DMS53 (cell line): Measurements from ENCODE around the gene EMC1.
"Not testable (repeated sequence)": the region's sequence is repeated elsewhere in the genome, so short reads cannot be mapped to it uniquely, and the experiment has no call there.

Source experiments
- DNase-seq: peaks from one replicate; lab custom pipeline; 2025; lab: John Stamatoyannopoulos, UW

Gene EMC1

GRCh38 chr1:19251305-19252196 lies at the start of gene EMC1, which contains the start of gene MRTO4:
Gene EMC1 (minus strand): TSS chr1:19251524. CDS start chr1:19251509, 15 bp downstream.
Gene MRTO4 (plus strand): TSS chr1:19251805. CDS start chr1:19251836, 31 bp downstream.
- DNase-seq = peak; percentile 93

DNA sequence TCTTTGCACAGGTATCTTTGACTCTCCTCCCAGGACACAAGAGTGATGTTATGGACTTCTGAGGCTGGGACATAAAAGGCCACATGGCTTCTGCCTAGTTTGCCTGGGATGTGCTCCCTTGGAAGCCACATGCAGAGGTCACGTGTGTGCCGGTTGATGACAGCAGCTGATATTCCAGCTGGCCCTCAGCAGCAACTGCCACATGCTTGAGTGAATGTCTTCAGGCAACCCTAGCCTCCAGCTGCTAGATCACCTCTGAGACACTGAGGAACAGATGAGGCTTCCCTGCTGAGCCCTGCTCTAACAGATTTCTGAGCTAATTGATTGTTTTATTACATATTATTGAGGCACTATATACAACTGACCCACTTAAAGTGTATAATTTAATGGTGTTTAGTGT lies 48.9 kb upstream of the EMC1 start:
- DNase-seq = no peak

- DNase-seq = no peak
These were observed 43.3 kb upstream of the EMC1 start for GRCh38 chr1:19294638-19295037.

DNA sequence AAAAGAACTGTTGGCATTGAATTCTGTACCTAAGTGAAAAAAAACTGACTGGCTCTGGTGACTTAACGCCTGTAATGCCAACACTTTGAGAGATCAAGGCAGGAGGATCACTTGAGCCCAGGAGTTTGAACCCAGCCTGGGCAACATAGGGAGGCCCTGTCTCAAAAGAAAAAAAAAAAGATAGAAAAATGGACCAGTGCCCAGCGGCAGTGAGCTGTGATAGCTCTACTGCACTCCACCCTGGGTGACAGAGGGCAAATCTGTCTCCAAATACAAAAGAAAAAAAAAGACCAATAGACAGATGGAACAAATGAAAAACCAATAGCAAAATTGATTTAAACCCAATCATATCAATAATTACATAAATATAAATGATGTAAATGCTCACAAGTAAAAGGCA lies 37.9 kb upstream of the EMC1 start:
- peak; percentile 74 for DNase-seq

- peak; percentile 93 for DNase-seq
These were observed 37.3 kb upstream of the EMC1 start, which contains the start of gene AKR7A3 for GRCh38 chr1:19288324-19289241. Gene AKR7A3 (minus strand): TSS chr1:19288770. CDS start chr1:19288709, 61 bp downstream.

GRCh38 chr1:19287436-19288185 lies 36.3 kb upstream of the EMC1 start:
- DNase-seq = peak; percentile 75

- DNase-seq = peak; percentile 65
These were observed 34.5 kb upstream of the EMC1 start for GRCh38 chr1:19285807-19286206.

GRCh38 chr1:19285366-19285765 lies 34.0 kb upstream of the EMC1 start:
- DNase-seq = peak; percentile 60

DNA sequence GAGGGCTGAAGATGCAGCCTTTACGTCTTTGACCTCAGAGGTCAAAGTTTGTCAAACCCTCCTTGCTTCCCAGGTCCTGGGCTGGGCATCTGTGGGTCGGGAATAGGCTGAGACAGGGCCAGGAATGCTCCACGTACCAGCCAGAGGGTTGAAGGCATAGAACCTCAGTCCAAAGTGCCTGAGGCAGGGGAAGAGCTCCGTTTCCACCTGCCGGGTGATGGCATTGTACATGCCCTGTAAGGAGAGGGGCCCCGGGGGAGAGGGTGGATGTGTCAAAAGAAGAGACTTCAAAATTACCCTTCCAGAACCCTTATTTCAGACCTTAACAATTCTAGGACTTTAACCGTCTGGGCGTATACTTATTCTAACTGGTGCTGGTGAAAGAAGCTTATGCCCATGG lies 33.6 kb upstream of the EMC1 start:
- DNase-seq = no peak

GRCh38 chr1:19283891-19284290 lies 32.6 kb upstream of the EMC1 start:
- no peak for DNase-seq

GRCh38 chr1:19274636-19275035 lies 23.3 kb upstream of the EMC1 start:
- no peak for DNase-seq

- DNase-seq = not testable (repeated sequence)
These were observed 22.7 kb upstream of the EMC1 start for GRCh38 chr1:19273844-19274531.

- DNase-seq = no peak
These were observed 22.0 kb upstream of the EMC1 start for GRCh38 chr1:19273106-19273843.

DNA sequence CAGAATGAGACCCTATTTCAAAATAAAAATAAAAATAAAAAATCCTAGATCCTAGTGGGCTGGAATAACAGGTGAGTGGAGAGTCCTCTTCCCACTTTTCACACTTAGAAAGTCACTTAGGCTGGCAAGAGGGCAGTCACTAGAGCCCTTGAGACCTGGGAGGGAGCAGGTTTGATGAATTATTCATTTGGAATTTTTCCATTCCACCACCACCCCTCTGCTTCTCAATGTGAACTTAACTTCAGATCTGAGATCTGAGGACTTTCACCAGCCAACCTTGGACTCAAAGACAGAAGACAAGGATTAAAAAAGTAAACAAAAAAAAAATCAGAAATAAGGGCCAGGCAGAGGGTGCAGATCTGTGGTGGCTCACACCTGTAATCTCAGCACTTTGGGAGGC lies 20.7 kb upstream of the EMC1 start:
- DNase-seq = no peak

DNA sequence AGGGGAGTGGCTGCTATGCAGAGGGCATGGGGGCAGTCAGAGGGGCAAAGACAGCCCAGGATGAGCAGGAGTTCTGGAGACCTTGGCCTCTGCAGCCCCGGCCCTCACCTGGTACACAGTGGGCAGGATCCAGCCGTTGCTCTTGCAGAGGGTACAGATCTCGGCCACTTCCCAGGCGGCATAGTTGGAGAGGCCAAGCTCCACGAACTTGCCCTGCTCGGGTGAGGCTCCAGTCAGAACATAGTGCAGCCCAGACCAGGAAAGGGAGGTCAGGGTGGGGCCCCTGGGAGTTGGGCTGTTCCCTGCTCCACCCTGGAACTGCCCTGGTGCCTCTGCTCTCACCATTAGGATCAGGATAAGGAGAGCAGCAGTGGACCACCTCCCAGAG lies 19.0 kb upstream of the EMC1 start:
- DNase-seq = peak; percentile 53

DNA sequence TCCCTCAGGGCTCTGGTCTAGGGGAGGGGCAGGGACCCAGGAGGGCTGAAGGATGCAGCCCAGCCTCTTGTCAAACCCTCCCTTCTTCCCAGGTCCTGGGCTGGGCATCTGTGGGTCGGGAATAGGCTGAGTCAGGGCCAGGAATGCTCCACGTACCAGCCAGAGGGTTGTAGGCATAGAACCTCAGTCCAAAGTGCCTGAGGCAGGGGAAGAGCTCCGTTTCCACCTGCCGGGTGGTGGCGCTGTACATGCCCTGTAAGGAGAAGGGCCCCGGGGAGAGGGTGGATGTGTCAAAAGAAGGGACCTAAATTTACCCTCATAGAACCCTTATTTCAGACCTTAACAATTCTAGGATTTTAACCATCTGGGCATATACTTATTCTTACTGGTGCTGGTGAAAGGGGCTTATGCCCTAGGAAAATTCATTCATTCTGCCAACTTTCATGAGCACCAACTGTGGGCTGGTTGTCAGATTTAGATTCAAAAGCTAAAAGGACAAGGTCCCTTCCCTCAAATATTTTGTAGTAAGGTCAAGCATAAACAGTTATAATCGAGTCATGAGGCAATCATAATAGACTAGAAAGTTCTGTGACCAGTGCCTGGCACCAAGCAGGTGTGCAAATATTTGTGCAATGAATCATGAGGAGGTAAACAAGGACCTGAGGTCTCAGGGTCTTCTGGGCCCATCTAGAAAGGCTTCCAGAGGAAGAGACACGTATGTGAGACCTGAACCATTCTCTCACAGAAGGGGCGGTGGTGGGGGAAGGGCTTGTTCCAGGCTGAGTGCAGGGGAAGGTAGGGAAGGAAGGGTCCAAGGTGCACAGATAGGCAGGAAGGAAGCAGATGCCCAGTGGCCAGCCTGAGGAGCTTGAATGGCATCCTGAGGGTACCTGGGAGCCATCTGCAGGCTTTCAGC lies 18.4 kb upstream of the EMC1 start:
- DNase-seq = peak; percentile 74

DNA sequence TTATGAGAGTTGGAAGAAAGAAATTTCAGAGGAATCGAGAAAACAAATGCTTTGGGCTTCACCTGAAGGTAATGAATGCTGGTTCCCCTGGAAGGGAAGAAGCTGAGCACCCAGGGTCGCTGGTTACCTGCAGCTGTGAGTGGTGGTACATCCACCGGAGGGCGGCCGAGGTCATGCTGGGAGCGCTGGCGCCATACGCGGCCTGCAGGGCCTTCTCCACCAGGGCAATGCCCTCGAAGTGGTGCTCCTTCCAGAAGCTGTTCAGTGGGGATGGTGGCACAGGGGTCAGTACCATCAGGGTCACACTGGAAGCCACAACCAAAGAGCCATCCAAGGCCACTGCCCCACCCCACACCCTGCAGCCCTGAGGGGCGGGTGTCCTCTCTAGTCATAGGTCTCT lies 17.1 kb upstream of the EMC1 start:
- DNase-seq = no peak

DNA sequence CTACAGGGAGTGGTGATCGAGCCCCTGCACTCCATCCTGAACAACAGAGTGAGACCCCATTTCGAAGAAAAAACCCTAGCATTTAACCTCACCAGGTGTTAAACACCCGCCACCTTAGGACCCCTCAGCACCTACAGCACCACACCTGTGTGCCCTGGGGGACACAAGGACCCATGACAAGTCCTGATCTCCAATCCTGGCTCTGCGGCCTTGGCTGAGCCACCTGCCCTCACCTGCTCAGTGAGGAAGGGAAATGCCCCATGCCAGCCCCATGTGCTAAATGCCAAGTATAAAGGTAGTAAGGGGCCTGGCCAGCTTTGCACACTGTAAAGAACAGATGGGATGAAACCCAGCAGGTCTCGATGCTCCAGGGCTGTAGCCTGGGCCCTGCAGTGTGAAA lies 11.4 kb upstream of the EMC1 start:
- DNase-seq = no peak

DNA sequence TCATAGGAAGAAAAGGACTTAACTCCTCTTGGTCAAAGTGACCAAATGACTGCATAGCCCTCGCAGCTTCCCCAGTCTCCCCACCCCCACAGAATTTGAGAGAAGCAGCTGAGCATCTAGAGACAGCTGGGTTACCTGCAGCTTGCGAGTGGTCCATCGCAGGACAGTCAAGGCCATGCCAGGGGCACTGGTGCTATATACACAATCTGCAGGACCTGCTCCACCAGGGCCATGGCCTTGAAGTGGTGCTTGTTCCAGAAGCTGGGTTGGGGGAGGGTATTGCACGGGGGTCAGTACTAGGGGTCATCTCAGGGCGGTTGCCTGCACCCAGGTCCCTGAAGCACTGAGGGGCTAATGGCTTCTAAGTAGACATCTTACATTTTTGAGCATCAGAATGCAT lies 10.7 kb upstream of the EMC1 start:
- DNase-seq = no peak
